Osteocyte (in vitro differentiated cells): ENCODE data around the gene SKAP1. TPM values are rescaled to one million over a fixed set of nuclear protein-coding genes. Genes with fewer than 3 reads are reported as not detected.
"Not testable (repeated sequence)": the region's sequence is repeated elsewhere in the genome, so short reads cannot be mapped to it uniquely, and the experiment has no call there.

Experiments used
- DNase-seq: peaks from one replicate; pipeline ENCODE4 v3.0.0; 2021; ENCODE audit warnings: mixed read lengths; ENCODE audit not compliant: unreplicated experiment; ENCODE audit errors: extremely low spot score
- H3K27ac Mint-ChIP-seq: one replicate; pipeline ENCODE4 v1.8.0; 2021; ENCODE audit warnings: mild to moderate bottlenecking, mixed read lengths; ENCODE audit not compliant: unreplicated experiment
- H3K27me3 Mint-ChIP-seq: one replicate; pipeline ENCODE4 v1.8.0; 2021; ENCODE audit warnings: mixed read lengths; ENCODE audit not compliant: unreplicated experiment
- H3K36me3 Mint-ChIP-seq: one replicate; pipeline ENCODE4 v1.8.0; 2021; ENCODE audit warnings: mixed read lengths; ENCODE audit not compliant: unreplicated experiment
- H3K4me1 Mint-ChIP-seq: one replicate; pipeline ENCODE4 v1.8.0; 2021; ENCODE audit warnings: mixed read lengths; ENCODE audit not compliant: unreplicated experiment
- H3K4me3 Mint-ChIP-seq: one replicate; pipeline ENCODE4 v1.8.0; 2021; ENCODE audit warnings: mild to moderate bottlenecking, moderate library complexity, mixed read lengths; ENCODE audit not compliant: unreplicated experiment
- H3K9me3 Mint-ChIP-seq: one replicate; pipeline ENCODE4 v1.8.0; 2021; ENCODE audit warnings: mixed read lengths; ENCODE audit not compliant: unreplicated experiment
- total RNA-seq: library from RNA; stranded (reverse); gene quantifications from 2 replicates; pipeline ENCODE4 v1.2.1, GENCODE V29; 2021
- TF ChIP-seq, protein P1 (sequence below): fragments of 200-600 bp; sonication (generic); IDR thresholded peaks from 2 replicates; pipeline ENCODE4 v1.5.0; 2021; ENCODE audit warnings: antibody characterized with exemption, mild to moderate bottlenecking, moderate library complexity

SKAP1 gene
- total RNA-seq, 1 donor from 2014 or later: not detected

DNA sequence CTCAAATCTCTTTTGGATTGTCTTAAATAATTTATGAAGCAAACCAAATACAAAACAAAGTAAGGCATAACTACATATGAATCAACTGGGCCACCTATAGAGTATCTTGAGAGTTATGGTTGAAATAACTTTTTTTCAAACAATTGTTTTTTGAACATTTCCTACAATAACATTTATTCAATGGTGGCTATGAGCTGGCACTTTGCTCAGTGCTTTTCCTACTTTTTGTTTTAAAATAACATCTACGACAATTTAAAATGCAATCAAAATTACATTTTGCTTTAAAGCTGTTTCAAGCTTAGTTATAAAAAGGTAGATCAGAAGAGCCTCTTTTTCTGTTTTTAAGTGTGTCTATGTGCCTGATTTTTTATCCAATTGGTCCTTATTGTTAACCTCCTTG is 238.7 kb downstream of the SKAP1 start:
- H3K27me3 Mint-ChIP-seq: peaks cover 25% of the 10 kb centered on the region
- DNase-seq: no peak
- no peaks in the 10 kb centered on the region for H3K36me3 Mint-ChIP-seq
- no peaks in the 10 kb centered on the region for H3K9me3 Mint-ChIP-seq
- no peak overlapping the region for H3K27ac Mint-ChIP-seq
- H3K4me3 Mint-ChIP-seq: no peak overlapping the region
- TF ChIP-seq, protein P1, sequence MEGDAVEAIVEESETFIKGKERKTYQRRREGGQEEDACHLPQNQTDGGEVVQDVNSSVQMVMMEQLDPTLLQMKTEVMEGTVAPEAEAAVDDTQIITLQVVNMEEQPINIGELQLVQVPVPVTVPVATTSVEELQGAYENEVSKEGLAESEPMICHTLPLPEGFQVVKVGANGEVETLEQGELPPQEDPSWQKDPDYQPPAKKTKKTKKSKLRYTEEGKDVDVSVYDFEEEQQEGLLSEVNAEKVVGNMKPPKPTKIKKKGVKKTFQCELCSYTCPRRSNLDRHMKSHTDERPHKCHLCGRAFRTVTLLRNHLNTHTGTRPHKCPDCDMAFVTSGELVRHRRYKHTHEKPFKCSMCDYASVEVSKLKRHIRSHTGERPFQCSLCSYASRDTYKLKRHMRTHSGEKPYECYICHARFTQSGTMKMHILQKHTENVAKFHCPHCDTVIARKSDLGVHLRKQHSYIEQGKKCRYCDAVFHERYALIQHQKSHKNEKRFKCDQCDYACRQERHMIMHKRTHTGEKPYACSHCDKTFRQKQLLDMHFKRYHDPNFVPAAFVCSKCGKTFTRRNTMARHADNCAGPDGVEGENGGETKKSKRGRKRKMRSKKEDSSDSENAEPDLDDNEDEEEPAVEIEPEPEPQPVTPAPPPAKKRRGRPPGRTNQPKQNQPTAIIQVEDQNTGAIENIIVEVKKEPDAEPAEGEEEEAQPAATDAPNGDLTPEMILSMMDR: no peak
- peaks cover 30% of the 10 kb centered on the region for H3K4me1 Mint-ChIP-seq

DNA sequence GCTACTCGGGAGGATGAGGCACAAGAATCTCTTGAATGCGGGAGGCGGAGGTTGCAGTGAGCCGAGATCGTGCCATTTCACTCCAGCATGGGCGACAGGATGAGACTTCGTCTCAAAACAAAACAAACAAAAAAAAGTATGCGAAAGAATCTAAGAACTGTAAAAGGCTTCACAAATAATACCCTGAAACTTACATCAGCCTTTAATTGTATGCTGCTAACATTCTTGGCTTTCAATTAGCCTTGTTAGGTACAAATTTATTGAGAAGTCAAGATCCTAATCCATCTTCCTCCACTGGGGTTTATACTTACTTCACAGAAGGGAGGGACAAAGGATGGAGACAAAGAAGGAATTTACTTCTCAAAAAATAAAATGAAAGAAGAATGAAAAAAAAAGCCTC is 239.1 kb downstream of the SKAP1 start:
- Mint-ChIP-seq H3K4me3 (no peak overlapping the region), H3K36me3 (no peaks in the 10 kb centered on the region), H3K27me3 (peaks cover 28% of the 10 kb centered on the region), H3K9me3 (no peaks in the 10 kb centered on the region), H3K4me1 (peaks cover 30% of the 10 kb centered on the region), H3K27ac (no peak overlapping the region)
- DNase-seq: no peak
- TF ChIP-seq, protein P1: no peak

DNA sequence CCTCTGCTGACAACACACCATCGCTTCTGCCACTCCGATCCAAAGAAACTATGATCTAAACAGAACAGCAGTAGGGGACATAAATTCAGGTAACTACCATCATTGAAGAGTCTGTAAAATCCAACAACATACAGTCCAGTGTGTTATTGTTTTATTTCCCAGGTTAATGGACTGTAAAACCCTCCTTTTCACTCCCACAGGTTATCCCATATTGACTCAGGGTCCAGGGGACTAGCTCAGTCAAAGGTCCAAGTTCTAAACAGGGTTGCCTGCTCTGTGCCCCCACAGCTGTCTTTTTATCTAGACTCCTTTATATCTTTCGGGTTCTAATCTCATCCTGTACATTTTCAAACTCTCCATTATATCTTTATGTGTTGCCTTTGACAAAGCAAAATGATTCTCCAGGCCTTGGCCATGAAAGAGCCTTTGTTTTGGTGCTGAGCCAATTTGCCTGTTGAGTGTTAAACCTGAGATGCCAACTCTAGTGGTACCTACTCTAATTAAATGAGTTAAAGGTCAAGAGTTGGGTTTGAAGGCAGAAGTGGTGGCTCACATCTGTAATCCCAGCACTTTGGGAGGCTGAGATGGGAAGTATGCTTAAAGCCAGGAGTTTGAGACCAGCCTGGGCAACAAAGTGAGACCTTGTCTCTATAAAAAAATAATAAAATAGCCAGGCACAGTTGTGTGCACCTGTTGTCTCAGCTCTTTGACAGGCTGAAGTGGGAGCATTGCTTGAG is 242.0 kb downstream of the SKAP1 start:
- DNase-seq: no peak
- H3K4me3 Mint-ChIP-seq: no peak overlapping the region
- peaks cover 19% of the 10 kb centered on the region for H3K4me1 Mint-ChIP-seq
- H3K9me3 Mint-ChIP-seq: no peaks in the 10 kb centered on the region
- no peaks in the 10 kb centered on the region for H3K36me3 Mint-ChIP-seq
- H3K27me3 Mint-ChIP-seq: peaks cover 42% of the 10 kb centered on the region
- H3K27ac Mint-ChIP-seq: no peak overlapping the region
- TF ChIP-seq, protein P1: no peak

DNA sequence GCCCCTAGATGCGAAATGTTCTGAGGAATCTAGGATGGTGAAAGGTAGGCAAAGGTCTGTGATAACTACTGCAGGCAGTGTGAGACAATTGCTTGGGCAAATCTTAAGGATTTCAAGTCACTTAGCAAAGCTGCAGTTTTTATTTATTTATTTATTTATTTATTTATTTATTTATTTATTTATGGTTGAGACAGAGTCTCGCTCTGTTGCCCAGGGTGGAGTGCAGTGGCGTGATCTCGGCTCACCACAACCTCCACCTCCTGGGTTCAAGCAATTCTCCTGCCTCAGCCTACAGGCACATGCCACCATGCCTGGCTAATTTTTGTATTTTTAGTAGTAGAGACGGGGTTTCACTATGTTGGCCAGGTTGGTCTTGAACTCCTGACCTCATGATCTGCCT is 243.7 kb downstream of the SKAP1 start:
- H3K27me3 Mint-ChIP-seq: peaks cover 58% of the 10 kb centered on the region
- not testable (repeated sequence) for H3K4me3 Mint-ChIP-seq, H3K36me3 Mint-ChIP-seq, H3K27ac Mint-ChIP-seq, DNase-seq, H3K4me1 Mint-ChIP-seq, H3K9me3 Mint-ChIP-seq

DNA sequence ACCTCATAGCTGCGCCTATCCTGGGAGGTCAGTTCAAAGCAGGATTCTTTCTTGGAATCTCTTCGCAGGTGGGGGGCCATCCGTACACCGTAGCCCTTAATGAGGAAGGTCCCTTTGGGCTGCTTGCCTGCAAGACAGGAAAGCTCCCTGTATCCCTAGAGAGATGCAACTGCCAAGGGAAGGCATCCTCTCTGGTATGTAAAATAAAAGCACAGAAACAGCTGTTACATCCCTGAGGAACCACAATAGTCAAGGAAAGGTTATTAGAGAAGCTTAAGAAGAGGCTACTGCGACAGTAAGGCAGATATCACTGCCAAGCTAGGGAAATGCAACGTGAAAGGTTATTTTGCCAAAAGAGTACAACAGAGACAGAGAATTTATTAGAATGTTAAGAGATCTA is 245.3 kb downstream of the SKAP1 start:
- H3K27me3 Mint-ChIP-seq: peaks cover 71% of the 10 kb centered on the region
- no peak overlapping the region for H3K4me3 Mint-ChIP-seq
- no peak overlapping the region for H3K27ac Mint-ChIP-seq
- no peak for DNase-seq
- TF ChIP-seq, protein P1: no peak
- H3K4me1 Mint-ChIP-seq: no peaks in the 10 kb centered on the region
- no peaks in the 10 kb centered on the region for H3K36me3 Mint-ChIP-seq
- H3K9me3 Mint-ChIP-seq: no peaks in the 10 kb centered on the region
